HepG2 (cell line): ENCODE measurements around the gene FERMT2. TPM values are rescaled to one million over a fixed set of nuclear protein-coding genes. Genes with fewer than 3 reads are reported as not detected.

ENCODE experiments used
- ATAC-seq: fragments of 200-7000 bp; cut with Tn5 transposase; 3 replicates; pipeline ENCODE4 v1.9.1; 2020; ENCODE audit warnings: mild to moderate bottlenecking, moderate library complexity
- BruUV-seq: library from RNA; stranded (reverse); fragments of 400-500 nt; replicated peaks from 2 replicates; lab custom pipeline; 2021; lab: Mats Ljungman, UMichigan
- CTCF ChIA-PET: fragments of 300-600 bp; formaldehyde crosslinking; extraction: SDS; loops from one replicate; lab custom pipeline; 2021; ENCODE audit warnings: low total read pairs, inconsistent platforms, low intra/inter-chr PET ratio; lab: Yijun Ruan, JAX
- POLR2A ChIA-PET: fragments of 350-600 bp; sonication (Branson Sonifier 250); formaldehyde crosslinking; loops from one replicate; lab custom pipeline; 2020; ENCODE audit warnings: antibody characterized with exemption, inconsistent platforms; lab: Yijun Ruan, JAX
- DNase-seq: peaks from one replicate; pipeline ENCODE4 v3.0.0-alpha.2; 2015; ENCODE audit warnings: low spot score
- FAIRE-seq: peaks from 3 replicates; lab custom pipeline; 2011; peaks lifted over from hg19 to GRCh38; lab: Jason Lieb, UNC
- H2AFZ ChIP-seq: one replicate; pipeline ENCODE4 v1.6.1; 2011; ENCODE audit warnings: low read length, inconsistent platforms
- H3K27ac ChIP-seq: fragments of 300-600 bp; 3 replicates; pipeline ENCODE4 v1.8.0; 2011; ENCODE audit warnings: mixed run types, mild to moderate bottlenecking, mixed read lengths, low read length, inconsistent platforms; ENCODE audit not compliant: insufficient read depth; ENCODE audit errors: extremely low read length
- H3K27me3 ChIP-seq, 2 experiments: fragments of 200-600 bp in 1 of 2; 2 replicates in 1 of 2; 3 replicates in 1 of 2; pipeline versions ENCODE4 v1.6.0 to v1.8.0; 2011; ENCODE audit warnings: low read length in 2 of 2, mild to moderate bottlenecking in 2 of 2, moderate library complexity in 2 of 2, inconsistent platforms in 1 of 2; ENCODE audit not compliant: insufficient read depth in 2 of 2, control insufficient read depth in 1 of 2
- H3K36me3 ChIP-seq, 2 experiments: fragments of 200-600 bp in 1 of 2; replicated peaks in 1 of 2; 2 replicates in 1 of 2; 3 replicates in 1 of 2; pipeline versions ENCODE4 v1.5.1 to v1.8.0; 2011; ENCODE audit warnings: low read length in 2 of 2, inconsistent platforms in 1 of 2; ENCODE audit not compliant: insufficient read depth in 2 of 2, control insufficient read depth in 1 of 2
- H3K4me1 ChIP-seq: 2 replicates; pipeline ENCODE4 v1.5.1; 2012; ENCODE audit warnings: low read length, inconsistent platforms; ENCODE audit not compliant: insufficient read depth
- H3K4me2 ChIP-seq: 2 replicates; pipeline ENCODE4 v1.6.0; 2011; ENCODE audit warnings: low read depth, low read length, inconsistent platforms
- H3K4me3 ChIP-seq, 3 experiments: fragments of 200-600 bp in 1 of 3; sonication (generic), shearing (Covaris generic) in 1 of 3; replicated peaks in 1 of 3; 2 replicates each; pipeline ENCODE4 v1.5.1; 2011 to 2016; ENCODE audit warnings: low read length in 3 of 3, inconsistent platforms in 2 of 3, low read depth in 2 of 3, mild to moderate bottlenecking in 2 of 3, control low read depth in 1 of 3, mixed read lengths in 1 of 3; ENCODE audit not compliant: insufficient read depth in 1 of 3
- H3K79me2 ChIP-seq: one replicate; pipeline ENCODE4 v1.6.1; 2011; ENCODE audit warnings: low read length, inconsistent platforms; ENCODE audit not compliant: insufficient read depth
- H3K9ac ChIP-seq: 2 replicates; pipeline ENCODE4 v1.6.0; 2011; ENCODE audit warnings: mild to moderate bottlenecking, low read depth, low read length, inconsistent platforms; ENCODE audit not compliant: insufficient read depth
- H3K9me3 ChIP-seq: 2 replicates; pipeline ENCODE4 v1.5.1; 2012; ENCODE audit warnings: mild to moderate bottlenecking, low read length
- H4K20me1 ChIP-seq: 2 replicates; pipeline ENCODE4 v1.6.0; 2011; ENCODE audit warnings: inconsistent platforms, mild to moderate bottlenecking, low read length, moderate library complexity; ENCODE audit not compliant: insufficient read depth
- AGO1 ChIP-seq: fragments of 200-400 bp; formaldehyde crosslinking; IDR thresholded peaks from 2 replicates; pipeline ENCODE4 v1.6.1; 2017; ENCODE audit warnings: mild to moderate bottlenecking, low read depth, low read length, moderate library complexity; ENCODE audit not compliant: poor library complexity, severe bottlenecking
- RELA ChIP-seq: sonication (generic); formaldehyde crosslinking; IDR thresholded peaks from 2 replicates; pipeline ENCODE4 v1.4.0; 2020; ENCODE audit warnings: missing genetic modification reagents
- ZFP90 ChIP-seq: sonication (generic); formaldehyde crosslinking; IDR thresholded peaks from 2 replicates; pipeline ENCODE4 v1.8.0; 2022; ENCODE audit warnings: missing genetic modification reagents, mild to moderate bottlenecking, inconsistent platforms, borderline replicate concordance
- ZNF343 ChIP-seq: sonication (generic); formaldehyde crosslinking; IDR thresholded peaks from 2 replicates; pipeline ENCODE4 v1.4.0; 2020; ENCODE audit warnings: mild to moderate bottlenecking, missing genetic modification reagents
- ZNF598 ChIP-seq: sonication (generic); formaldehyde crosslinking; IDR thresholded peaks from 2 replicates; pipeline ENCODE4 v1.5.1; 2020; ENCODE audit warnings: mild to moderate bottlenecking, missing genetic modification reagents, borderline replicate concordance
- ZNF709 ChIP-seq: sonication (generic); formaldehyde crosslinking; IDR thresholded peaks from 2 replicates; pipeline ENCODE4 v1.5.0; 2020; ENCODE audit warnings: mild to moderate bottlenecking, missing genetic modification reagents
- ZNF713 ChIP-seq: sonication (generic); formaldehyde crosslinking; IDR thresholded peaks from 2 replicates; pipeline ENCODE4 v1.4.0; 2020; ENCODE audit warnings: mild to moderate bottlenecking, missing genetic modification reagents
- ZSCAN31 ChIP-seq: sonication (generic); formaldehyde crosslinking; IDR thresholded peaks from 2 replicates; pipeline ENCODE4 v1.5.0; 2020; ENCODE audit warnings: low read depth, mild to moderate bottlenecking, missing genetic modification reagents
- WGBS: methylation state at CpG from one replicate; pipeline ENCODE4 v1.1.6; 2017; ENCODE audit warnings: low lambda C conversion rate; 5-methylcytosine and 5-hydroxymethylcytosine counted together
- in situ Hi-C: cut with HindIII; loops from 2 replicates; pipeline ENCODE4 v1.10.0; 2017; ENCODE audit warnings: low pct_unique_long_range_greater_than_20kb; ENCODE audit not compliant: extremely low pct_ligation_motif_present
- intact Hi-C: fragments of 100-400 bp; cut with micrococcal nuclease; formaldehyde crosslinking; loops from one replicate; pipeline ENCODE4 v1.10.0; 2022; ENCODE audit not compliant: unreplicated experiment
- polyA plus RNA-seq, 8 experiments: library from polyadenylated mRNA; depleted of rRNA in 3 of 8; stranded (reverse) in 7 of 8; unstranded in 1 of 8; fragments of >200 nt; fragmentation: Illumina TruSeq in 4 of 8; extraction: Trizol in 4 of 8; gene quantifications; 2 replicates each; pipeline versions ENCODE4 v1.2.1 to v1.2.3, GENCODE V29; 2011 to 2016; ENCODE audit warnings: low read depth in 4 of 8, missing spikeins in 1 of 8, mixed read lengths in 1 of 8; ENCODE audit not compliant: insufficient read depth in 1 of 8
- total RNA-seq, 5 experiments: library from RNA; depleted of rRNA; stranded (reverse); fragments of >200 nt; fragmentation: Illumina TruSeq; extraction: Trizol; gene quantifications; 2 replicates each; pipeline ENCODE4 v1.2.3, GENCODE V29; 2016; ENCODE audit warnings: low read depth in 1 of 5
- TF ChIP-seq, protein P1 (sequence below): sonication (generic); formaldehyde crosslinking; IDR thresholded peaks from 2 replicates; pipeline ENCODE4 v1.5.0; 2020; ENCODE audit warnings: mild to moderate bottlenecking, missing genetic modification reagents, moderate library complexity
- TF ChIP-seq, protein P2 (sequence below): sonication (generic); formaldehyde crosslinking; IDR thresholded peaks from 2 replicates; pipeline ENCODE4 v1.4.0; 2020; ENCODE audit warnings: mild to moderate bottlenecking, low read depth, missing genetic modification reagents

Gene FERMT2
- total and polyA plus RNA-seq, 2 of the 13 experiments (the other 11 are each of a cell fraction or from before 2014, with no cell fraction given): 36.2 to 60.4 TPM

DNA sequence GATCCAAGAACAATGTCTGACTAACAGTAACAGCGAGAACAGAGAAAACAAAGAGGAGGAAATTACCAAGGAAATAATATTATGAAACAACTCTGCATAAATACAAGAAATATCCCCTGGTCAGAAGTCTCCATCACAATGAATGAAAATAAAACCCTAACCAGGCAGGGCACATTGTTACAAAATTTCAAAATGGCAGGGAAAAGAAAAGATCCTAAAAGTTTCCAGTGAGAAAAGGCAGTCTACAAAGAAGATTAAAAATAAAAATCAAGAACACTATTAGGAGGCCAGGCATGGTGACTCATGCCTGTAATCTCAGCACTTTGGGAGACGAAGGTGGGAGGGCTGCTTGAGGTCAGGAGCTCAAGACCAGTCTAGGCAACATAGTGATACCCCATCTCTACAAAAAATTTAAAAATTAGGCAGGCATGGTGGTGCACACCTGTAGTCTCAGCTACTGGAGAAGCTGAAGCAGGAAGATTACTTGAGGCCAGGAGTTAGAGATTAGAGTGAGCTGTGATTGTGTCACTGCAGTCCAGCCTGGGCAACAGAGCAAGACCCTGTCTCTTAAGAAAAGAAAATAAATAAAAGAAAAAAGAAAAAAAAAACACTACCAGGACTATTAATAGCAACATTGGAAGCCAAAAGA is 47.8 kb downstream of the FERMT2 start (continued):
- TF ChIP-seq, protein P1, sequence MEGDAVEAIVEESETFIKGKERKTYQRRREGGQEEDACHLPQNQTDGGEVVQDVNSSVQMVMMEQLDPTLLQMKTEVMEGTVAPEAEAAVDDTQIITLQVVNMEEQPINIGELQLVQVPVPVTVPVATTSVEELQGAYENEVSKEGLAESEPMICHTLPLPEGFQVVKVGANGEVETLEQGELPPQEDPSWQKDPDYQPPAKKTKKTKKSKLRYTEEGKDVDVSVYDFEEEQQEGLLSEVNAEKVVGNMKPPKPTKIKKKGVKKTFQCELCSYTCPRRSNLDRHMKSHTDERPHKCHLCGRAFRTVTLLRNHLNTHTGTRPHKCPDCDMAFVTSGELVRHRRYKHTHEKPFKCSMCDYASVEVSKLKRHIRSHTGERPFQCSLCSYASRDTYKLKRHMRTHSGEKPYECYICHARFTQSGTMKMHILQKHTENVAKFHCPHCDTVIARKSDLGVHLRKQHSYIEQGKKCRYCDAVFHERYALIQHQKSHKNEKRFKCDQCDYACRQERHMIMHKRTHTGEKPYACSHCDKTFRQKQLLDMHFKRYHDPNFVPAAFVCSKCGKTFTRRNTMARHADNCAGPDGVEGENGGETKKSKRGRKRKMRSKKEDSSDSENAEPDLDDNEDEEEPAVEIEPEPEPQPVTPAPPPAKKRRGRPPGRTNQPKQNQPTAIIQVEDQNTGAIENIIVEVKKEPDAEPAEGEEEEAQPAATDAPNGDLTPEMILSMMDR (CRISPR knock-in tag): no peak
- no peak for TF ChIP-seq RELA (CRISPR knock-in tag)
- TF ChIP-seq ZSCAN31: no peak
- no peak for TF ChIP-seq ZNF713 (CRISPR knock-in tag)
- no peak for TF ChIP-seq ZFP90 (CRISPR knock-in tag)

DNA sequence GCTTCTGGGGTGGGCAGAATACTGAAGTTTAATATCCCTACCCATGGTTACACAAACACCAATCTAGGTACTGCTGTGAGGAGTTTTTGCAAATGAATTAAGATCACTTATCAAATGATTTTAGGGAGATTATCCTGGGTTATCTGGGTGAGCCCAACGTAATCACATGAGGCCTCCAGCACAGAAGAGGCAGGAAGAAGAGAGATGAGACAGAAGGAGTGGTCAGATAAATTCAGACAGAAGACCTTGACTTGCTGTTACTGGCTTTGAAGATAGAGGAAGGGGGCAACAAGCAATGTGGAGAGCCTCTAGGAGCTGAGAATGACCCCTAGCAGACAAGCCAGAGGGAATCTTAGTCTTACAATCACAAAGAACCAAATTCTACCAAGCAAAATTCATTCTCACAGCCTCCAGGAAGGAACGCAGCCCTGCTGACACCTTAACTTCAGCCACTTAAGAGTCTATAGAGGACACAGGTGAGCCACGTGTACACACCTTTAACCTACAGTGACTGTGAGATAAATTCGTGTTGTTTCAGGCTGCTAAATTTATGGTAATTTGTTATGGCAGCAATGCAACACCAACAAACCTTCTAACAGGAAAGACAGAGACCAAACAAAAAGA is 49.4 kb downstream of the FERMT2 start:
- no peak overlapping the region for H3K9ac ChIP-seq
- FAIRE-seq (no peak), ATAC-seq (no peak)

More for the DNA sequence above, 49.4 kb downstream of the FERMT2 start:
- no peak overlapping the region for H3K4me2 ChIP-seq
- no peaks in the 10 kb centered on the region for H3K9me3 ChIP-seq
- DNase-seq: no peak
- H3K27ac ChIP-seq: no peak overlapping the region
- peaks cover 2% of the 10 kb centered on the region for H3K79me2 ChIP-seq
- no peak overlapping the region for H2AFZ ChIP-seq
- no peaks in the 10 kb centered on the region for H3K27me3 ChIP-seq
- BruUV-seq: no TSS peak
- in situ Hi-C loops (no loop called here), intact Hi-C loops (no loop called here)
- WGBS: 67% methylated on average over 4 of the region's 4 CpGs
- no peak for TF ChIP-seq ZNF598 (CRISPR knock-in tag)
- TF ChIP-seq ZNF709: no peak
- TF ChIP-seq ZNF343 (CRISPR knock-in tag): no peak
- TF ChIP-seq, protein P2, sequence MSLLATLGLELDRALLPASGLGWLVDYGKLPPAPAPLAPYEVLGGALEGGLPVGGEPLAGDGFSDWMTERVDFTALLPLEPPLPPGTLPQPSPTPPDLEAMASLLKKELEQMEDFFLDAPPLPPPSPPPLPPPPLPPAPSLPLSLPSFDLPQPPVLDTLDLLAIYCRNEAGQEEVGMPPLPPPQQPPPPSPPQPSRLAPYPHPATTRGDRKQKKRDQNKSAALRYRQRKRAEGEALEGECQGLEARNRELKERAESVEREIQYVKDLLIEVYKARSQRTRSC (CRISPR knock-in tag): no peak
- no peak for TF ChIP-seq AGO1
- no peaks in the 10 kb centered on the region for H3K4me1 ChIP-seq
- no peak overlapping the region for H3K4me3 ChIP-seq
- peaks cover 4 to 9% of the 10 kb centered on the region in 2 experiments; a peak in 2 of 5 replicates for H3K36me3 ChIP-seq
- ChIA-PET CTCF (no interaction called here), POLR2A (no interaction called here)
- H4K20me1 ChIP-seq: 0 out of 2 replicates have a peak, but pooled peaks cover 4% of the 10 kb centered on the region
